GM12801 (cell line): Measurements from ENCODE around the gene PFKFB2.

Source experiments
- CTCF ChIP-seq: IDR thresholded peaks from one replicate; pipeline ENCODE4 v1.5.1; 2011; ENCODE audit warnings: control low read depth; ENCODE audit not compliant: insufficient read length; ENCODE audit errors: extremely low read depth

PFKFB2 gene

GRCh38 chr1:207048041-207048440 is 5.0 kb upstream of the PFKFB2 start:
- TF ChIP-seq CTCF = no peak

GRCh38 chr1:207049054-207049453 is 4.0 kb upstream of the PFKFB2 start:
- no peak for TF ChIP-seq CTCF

GRCh38 chr1:207049514-207049913 is 3.6 kb upstream of the PFKFB2 start:
- no peak for TF ChIP-seq CTCF

- no peak for TF ChIP-seq CTCF
Measured at GRCh38 chr1:207049974-207050391, 3.1 kb upstream of the PFKFB2 start.

- no peak for TF ChIP-seq CTCF
Measured at GRCh38 chr1:207050480-207051190, 2.4 kb upstream of the PFKFB2 start.

GRCh38 chr1:207051191-207051943 is 1.7 kb upstream of the PFKFB2 start, which contains the start of gene YOD1:
Gene YOD1 (minus strand): TSS chr1:207051208. CDS start chr1:207051030, 178 bp downstream.
- no peak for TF ChIP-seq CTCF

GRCh38 chr1:207054491-207054890 is 1.4 kb downstream of the PFKFB2 start:
- no peak for TF ChIP-seq CTCF
